K562 (cell line): ENCODE results near the gene THOP1. TPM values are rescaled to one million over a fixed set of nuclear protein-coding genes. Genes with fewer than 3 reads are reported as not detected.
A peak's percentile ranks its signal among the peaks of the same experiment; 100 is the strongest.

Source experiments
- CTBP1 ChIP-seq: fragments of 450-650 bp; IDR thresholded peaks from 2 replicates; pipeline ENCODE4 v1.6.1; 2016; ENCODE audit warnings: borderline replicate concordance
- ELF1 ChIP-seq: fragments of 200-800 bp; sonication (Bioruptor generic); IDR thresholded peaks from 2 replicates; pipeline ENCODE4 v1.6.1; 2016; ENCODE audit warnings: missing genetic modification characterization, missing compliant biosample characterization
- FOXJ2 ChIP-seq: fragments of 200-800 bp; sonication (Bioruptor generic); IDR thresholded peaks from 2 replicates; pipeline ENCODE4 v1.6.1; 2016; ENCODE audit warnings: missing genetic modification characterization, missing compliant biosample characterization
- FOXM1 ChIP-seq, 2 experiments: fragments of 450-650 bp in 1 of 2; sonication (generic) in 1 of 2; formaldehyde crosslinking in 1 of 2; IDR thresholded peaks; 2 replicates each; pipeline versions ENCODE4 v1.6.1 to v1.9.0; 2017 to 2022; ENCODE audit warnings: low read depth in 2 of 2, mild to moderate bottlenecking in 2 of 2, missing genetic modification reagents in 1 of 2, moderate library complexity in 1 of 2
- FOXP1 ChIP-seq: sonication (generic); formaldehyde crosslinking; IDR thresholded peaks from 2 replicates; pipeline ENCODE4 v1.8.0; 2022; ENCODE audit warnings: mild to moderate bottlenecking, missing genetic modification reagents
- HMG20A ChIP-seq: fragments of 450-650 bp; formaldehyde crosslinking; conservative IDR thresholded peaks from 2 replicates; pipeline ENCODE4 v1.4.0; 2020; ENCODE audit warnings: mild to moderate bottlenecking, mixed read lengths
- HSF4 ChIP-seq: fragments of 250-450 bp; sonication (Bioruptor Pico); IDR thresholded peaks from 2 replicates; pipeline ENCODE4 v2.1.2; 2022; ENCODE audit warnings: mild to moderate bottlenecking, moderate library complexity, borderline replicate concordance
- KDM1A ChIP-seq, 2 experiments: fragments of 450-650 bp; IDR thresholded peaks; 2 replicates each; pipeline ENCODE4 v1.6.1; 2016; ENCODE audit warnings: mild to moderate bottlenecking in 2 of 2
- MCM3 ChIP-seq: fragments of 450-650 bp; IDR thresholded peaks from 2 replicates; pipeline ENCODE4 v1.6.1; 2016
- MYBL2 ChIP-seq, 2 experiments: fragments of 450-650 bp in 1 of 2; sonication (generic) in 1 of 2; formaldehyde crosslinking in 1 of 2; IDR thresholded peaks; 2 replicates each; pipeline versions ENCODE4 v1.6.1 to v1.8.1; 2017 to 2022; ENCODE audit warnings: borderline replicate concordance in 1 of 2, inconsistent platforms in 1 of 2, low read depth in 1 of 2, mild to moderate bottlenecking in 1 of 2, missing genetic modification reagents in 1 of 2, moderate library complexity in 1 of 2
- NR2C1 ChIP-seq, 2 experiments: fragments of 450-650 bp; IDR thresholded peaks; 2 replicates each; pipeline ENCODE4 v1.6.1; 2017; ENCODE audit warnings: mild to moderate bottlenecking in 2 of 2, antibody characterized with exemption in 1 of 2, inconsistent platforms in 1 of 2, missing compliant biosample characterization in 1 of 2, missing genetic modification characterization in 1 of 2
- PHF8 ChIP-seq: fragments of 200-600 bp; sonication (generic); IDR thresholded peaks from 2 replicates; pipeline ENCODE4 v1.6.1; 2012; ENCODE audit warnings: mixed run types, mild to moderate bottlenecking, inconsistent platforms, low read length, moderate library complexity, borderline replicate concordance
- PML ChIP-seq: IDR thresholded peaks from 2 replicates; pipeline ENCODE4 v1.6.1; 2012; ENCODE audit warnings: low read length, inconsistent platforms
- PURB ChIP-seq: sonication (generic); formaldehyde crosslinking; IDR thresholded peaks from 2 replicates; pipeline ENCODE4 v1.9.0; 2021; ENCODE audit warnings: low read depth, mild to moderate bottlenecking, missing genetic modification reagents
- SMARCA4 ChIP-seq: fragments of 450-650 bp; IDR thresholded peaks from 2 replicates; pipeline ENCODE4 v1.6.1; 2016
- TBP ChIP-seq: optimal IDR thresholded peaks from 2 replicates; pipeline ENCODE3; 2011; ENCODE audit warnings: low read depth, low read length, improper control_type of control experiment
- ZNF124 ChIP-seq: sonication (generic); formaldehyde crosslinking; IDR thresholded peaks from 2 replicates; pipeline ENCODE4 v1.8.1; 2022; ENCODE audit warnings: missing genetic modification reagents
- ZNF184 ChIP-seq: sonication (generic); formaldehyde crosslinking; IDR thresholded peaks from 2 replicates; pipeline ENCODE4 v1.5.0; 2020; ENCODE audit warnings: missing genetic modification reagents
- ZNF224 ChIP-seq: sonication (generic); formaldehyde crosslinking; IDR thresholded peaks from 2 replicates; pipeline ENCODE4 v1.8.0; 2022; ENCODE audit warnings: mild to moderate bottlenecking, missing genetic modification reagents
- ZNF23 ChIP-seq: fragments of 250-450 bp; sonication (Bioruptor Pico); IDR thresholded peaks from 2 replicates; pipeline ENCODE4 v1.4.0; 2020; ENCODE audit warnings: mild to moderate bottlenecking
- ZNF274 ChIP-seq: IDR thresholded peaks from 2 replicates; pipeline ENCODE4 v1.6.1; 2011; ENCODE audit warnings: low read depth, mild to moderate bottlenecking, low read length, moderate library complexity, borderline replicate concordance
- ZNF584 ChIP-seq: fragments of 200-800 bp; sonication (Bioruptor generic); IDR thresholded peaks from 2 replicates; pipeline ENCODE4 v1.6.1; 2016; ENCODE audit warnings: low read depth, mild to moderate bottlenecking, missing genetic modification characterization, missing compliant biosample characterization
- ZNF699 ChIP-seq: fragments of 250-450 bp; sonication (Bioruptor Pico); IDR thresholded peaks from 2 replicates; pipeline ENCODE4 v1.8.0; 2021; ENCODE audit warnings: mild to moderate bottlenecking, moderate library complexity; ENCODE audit not compliant: insufficient replicate concordance
- polyA plus RNA-seq, 8 experiments: library from polyadenylated mRNA; depleted of rRNA in 4 of 8; stranded (reverse) in 5 of 8; unstranded in 3 of 8; fragments of >200 nt; fragmentation: Nextera tagmentation in 2 of 8; fragmentation: Illumina TruSeq in 1 of 8; extraction: Ambion mirVana in 2 of 8; extraction: Trizol in 1 of 8; gene quantifications; 2 replicates each; pipeline versions ENCODE4 v1.2.1 to v1.2.3, GENCODE V29; 2011 to 2014; ENCODE audit warnings: inconsistent platforms in 1 of 8, missing spikeins in 1 of 8
- total RNA-seq, 7 experiments: library from RNA; depleted of rRNA in 6 of 7; stranded (reverse); fragments of >200 nt in 6 of 7; fragmentation: Illumina TruSeq in 2 of 7; extraction: Trizol in 2 of 7; gene quantifications; 2 replicates each; pipeline versions ENCODE4 v1.2.1 to v1.2.3, GENCODE V29; 2011 to 2021; ENCODE audit warnings: low replicate concordance in 1 of 7
- TF ChIP-seq, protein P1 (sequence below): sonication (generic); formaldehyde crosslinking; IDR thresholded peaks from 2 replicates; pipeline ENCODE4 v1.5.0; 2020; ENCODE audit warnings: missing genetic modification reagents
- TF ChIP-seq, protein P2 (sequence below): fragments of 450-650 bp; IDR thresholded peaks from 2 replicates; pipeline ENCODE4 v1.6.1; 2016; ENCODE audit warnings: borderline replicate concordance
- TF ChIP-seq, protein P3 (sequence below): fragments of 250-450 bp; sonication (Bioruptor Pico); IDR thresholded peaks from 2 replicates; pipeline ENCODE4 v1.8.0; 2021; ENCODE audit warnings: moderate library complexity, mild to moderate bottlenecking, inconsistent platforms

The THOP1 gene
- total and polyA plus RNA-seq, 9 of the 15 experiments (the other 6 are each of a cell fraction or from before 2014, with no cell fraction given): 1.3 to 255 (median 96.1) TPM

DNA sequence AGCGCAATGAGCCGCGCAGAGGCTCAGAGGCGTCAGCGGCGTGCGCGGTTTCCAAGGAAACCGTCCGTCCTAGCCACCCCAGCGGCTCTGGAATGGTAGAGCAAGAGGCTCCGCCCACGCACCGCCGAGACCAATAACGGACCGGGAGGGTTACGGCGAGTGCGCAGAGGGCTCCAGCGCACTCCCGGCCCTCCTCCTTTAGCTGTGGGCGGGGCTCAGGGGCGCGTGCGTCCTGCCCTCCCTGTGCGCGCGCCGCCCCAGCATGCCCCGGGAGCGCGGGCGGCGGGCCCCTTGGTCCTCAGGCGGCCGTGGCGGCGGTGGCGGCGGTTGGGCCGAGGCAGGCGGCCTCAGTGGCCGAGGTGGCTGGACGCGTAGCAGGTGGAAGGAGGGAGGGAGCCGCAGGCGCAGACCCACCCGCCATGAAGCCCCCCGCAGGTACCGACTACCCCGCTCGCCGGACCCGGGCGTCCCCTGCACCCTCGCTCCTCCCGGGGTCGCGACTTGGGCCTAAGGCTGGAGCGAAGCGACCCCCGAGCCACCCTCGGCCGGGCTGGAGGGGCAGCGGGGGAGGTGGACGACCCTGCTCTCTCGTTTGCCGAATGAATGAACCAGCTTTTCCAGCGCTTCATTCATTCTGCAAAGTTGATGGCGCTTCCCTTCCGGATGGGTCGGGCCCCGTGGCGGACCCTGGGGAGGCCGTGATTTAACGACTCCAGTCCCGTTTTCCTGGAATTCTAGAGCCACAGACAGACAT is at the start of gene THOP1 (continued):
- TF ChIP-seq, protein P1, sequence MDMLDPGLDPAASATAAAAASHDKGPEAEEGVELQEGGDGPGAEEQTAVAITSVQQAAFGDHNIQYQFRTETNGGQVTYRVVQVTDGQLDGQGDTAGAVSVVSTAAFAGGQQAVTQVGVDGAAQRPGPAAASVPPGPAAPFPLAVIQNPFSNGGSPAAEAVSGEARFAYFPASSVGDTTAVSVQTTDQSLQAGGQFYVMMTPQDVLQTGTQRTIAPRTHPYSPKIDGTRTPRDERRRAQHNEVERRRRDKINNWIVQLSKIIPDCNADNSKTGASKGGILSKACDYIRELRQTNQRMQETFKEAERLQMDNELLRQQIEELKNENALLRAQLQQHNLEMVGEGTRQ: no peak
- TF ChIP-seq PHF8: peak; percentile 92
- TF ChIP-seq FOXM1 (IDR thresholded peaks at IDR 0.05; ENCODE audit: low read depth): no peak
- peak; percentile 24; the same call in 1 of the 2 replicates for TF ChIP-seq FOXM1 (CRISPR knock-in tag; IDR thresholded peaks at IDR 0.05; ENCODE audit: low read depth)
- no peak for TF ChIP-seq MCM3
- no peak for TF ChIP-seq HSF4 (CRISPR knock-in tag)
- no peak for TF ChIP-seq FOXJ2
- no peak for TF ChIP-seq NR2C1 (IDR thresholded peaks at IDR 0.05)
- no peak for TF ChIP-seq NR2C1 (tag; IDR thresholded peaks at IDR 0.05)
- no peak for TF ChIP-seq ZNF184
- TF ChIP-seq ELF1 (tag): no peak
- TF ChIP-seq, protein P2, sequence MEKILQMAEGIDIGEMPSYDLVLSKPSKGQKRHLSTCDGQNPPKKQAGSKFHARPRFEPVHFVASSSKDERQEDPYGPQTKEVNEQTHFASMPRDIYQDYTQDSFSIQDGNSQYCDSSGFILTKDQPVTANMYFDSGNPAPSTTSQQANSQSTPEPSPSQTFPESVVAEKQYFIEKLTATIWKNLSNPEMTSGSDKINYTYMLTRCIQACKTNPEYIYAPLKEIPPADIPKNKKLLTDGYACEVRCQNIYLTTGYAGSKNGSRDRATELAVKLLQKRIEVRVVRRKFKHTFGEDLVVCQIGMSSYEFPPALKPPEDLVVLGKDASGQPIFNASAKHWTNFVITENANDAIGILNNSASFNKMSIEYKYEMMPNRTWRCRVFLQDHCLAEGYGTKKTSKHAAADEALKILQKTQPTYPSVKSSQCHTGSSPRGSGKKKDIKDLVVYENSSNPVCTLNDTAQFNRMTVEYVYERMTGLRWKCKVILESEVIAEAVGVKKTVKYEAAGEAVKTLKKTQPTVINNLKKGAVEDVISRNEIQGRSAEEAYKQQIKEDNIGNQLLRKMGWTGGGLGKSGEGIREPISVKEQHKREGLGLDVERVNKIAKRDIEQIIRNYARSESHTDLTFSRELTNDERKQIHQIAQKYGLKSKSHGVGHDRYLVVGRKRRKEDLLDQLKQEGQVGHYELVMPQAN: peak; percentile 89; the same call in 1 of the 2 replicates
- TF ChIP-seq ZNF124 (CRISPR knock-in tag): no peak
- TF ChIP-seq ZNF224 (CRISPR knock-in tag): no peak
- no peak for TF ChIP-seq FOXP1 (CRISPR knock-in tag)
- peak in 1 of 2 experiments; percentile 28; a peak in 1 of 4 replicates for TF ChIP-seq KDM1A (IDR thresholded peaks at IDR 0.05)
- TF ChIP-seq PML: no peak; the same call in 1 of the 2 replicates
- peak; percentile 63 for TF ChIP-seq TBP
- no peak for TF ChIP-seq ZNF274
- peak; percentile 92 for TF ChIP-seq CTBP1
- no peak for TF ChIP-seq ZNF699 (CRISPR knock-in tag)
- TF ChIP-seq ZNF584 (CRISPR knock-in tag): no peak
- TF ChIP-seq, protein P3, sequence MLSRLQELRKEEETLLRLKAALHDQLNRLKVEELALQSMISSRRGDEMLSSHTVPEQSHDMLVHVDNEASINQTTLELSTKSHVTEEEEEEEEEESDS (CRISPR knock-in tag): no peak
- TF ChIP-seq ZNF23 (CRISPR knock-in tag): no peak
- no peak for TF ChIP-seq MYBL2 (IDR thresholded peaks at IDR 0.05; ENCODE audit: low read depth)
- no peak for TF ChIP-seq MYBL2 (CRISPR knock-in tag; IDR thresholded peaks at IDR 0.05; ENCODE audit: borderline replicate concordance)
- no peak for TF ChIP-seq SMARCA4
- no peak for TF ChIP-seq HMG20A (CRISPR knock-in tag)
- no peak for TF ChIP-seq PURB (CRISPR knock-in tag)
